HTR-8/SVneo (cell line): ENCODE results near the gene MID1IP1.

Experiments
- DNase-seq: peaks from one replicate; pipeline ENCODE4 v3.0.0; 2011; ENCODE audit warnings: low spot score, mixed read lengths; ENCODE audit not compliant: insufficient read length
- FAIRE-seq: peaks from 2 replicates; lab custom pipeline; 2011; peaks lifted over from hg19 to GRCh38; lab: Jason Lieb, UNC

MID1IP1 gene

DNA sequence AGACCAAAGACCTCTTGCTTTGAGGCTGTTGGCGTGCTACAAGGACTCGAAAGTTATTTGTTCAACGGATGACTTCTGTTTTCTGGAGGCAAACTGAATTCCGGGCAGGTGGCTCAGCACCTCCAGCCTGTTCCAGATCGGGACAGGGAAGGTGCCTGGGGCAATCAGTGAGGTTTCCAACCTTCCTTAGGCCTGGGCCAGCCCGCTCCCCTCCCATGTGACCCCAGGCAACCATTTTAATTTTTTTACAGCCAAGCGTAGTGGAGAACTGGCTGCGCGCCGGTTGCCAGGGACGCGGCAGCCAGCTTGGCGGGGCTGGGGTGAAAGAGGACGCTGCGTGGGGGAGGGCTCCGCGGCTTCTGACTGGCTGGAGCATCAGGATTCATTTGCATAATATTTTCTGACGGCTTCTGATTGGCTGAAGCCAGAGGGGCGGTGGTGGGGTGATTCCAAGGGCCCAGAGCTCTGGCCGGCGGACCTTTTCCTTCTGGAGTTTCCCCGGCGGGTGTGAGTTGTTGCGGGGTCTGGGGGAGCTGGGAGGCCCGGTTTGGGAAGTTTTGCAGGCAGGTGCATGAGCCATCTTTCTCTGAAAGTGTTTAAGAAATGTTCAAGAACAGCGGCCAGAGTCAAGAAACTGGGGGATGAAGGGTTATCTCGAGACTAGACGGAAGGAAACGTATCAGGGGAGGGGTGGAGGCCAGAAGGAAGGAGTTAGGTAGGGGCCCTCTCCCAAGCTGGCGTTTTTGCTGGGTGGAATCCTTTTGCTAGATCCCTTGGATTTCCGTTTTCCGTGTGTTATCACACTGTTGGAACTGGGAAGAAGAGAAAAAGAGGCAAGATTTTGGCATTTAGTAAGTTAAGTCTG is at the start of gene MID1IP1:
TSS of gene MID1IP1 (plus strand) at position 479 of the 865 bp plus-strand sequence. CDS start 3,488 bp downstream, outside the sequence.
- FAIRE-seq = no peak
- DNase-seq = peak; percentile 74

- DNase-seq (peak; percentile 11), FAIRE-seq (no peak)
Measured at GRCh38 chrX:38754102-38754790, 47.0 kb upstream of the MID1IP1 start.

DNA sequence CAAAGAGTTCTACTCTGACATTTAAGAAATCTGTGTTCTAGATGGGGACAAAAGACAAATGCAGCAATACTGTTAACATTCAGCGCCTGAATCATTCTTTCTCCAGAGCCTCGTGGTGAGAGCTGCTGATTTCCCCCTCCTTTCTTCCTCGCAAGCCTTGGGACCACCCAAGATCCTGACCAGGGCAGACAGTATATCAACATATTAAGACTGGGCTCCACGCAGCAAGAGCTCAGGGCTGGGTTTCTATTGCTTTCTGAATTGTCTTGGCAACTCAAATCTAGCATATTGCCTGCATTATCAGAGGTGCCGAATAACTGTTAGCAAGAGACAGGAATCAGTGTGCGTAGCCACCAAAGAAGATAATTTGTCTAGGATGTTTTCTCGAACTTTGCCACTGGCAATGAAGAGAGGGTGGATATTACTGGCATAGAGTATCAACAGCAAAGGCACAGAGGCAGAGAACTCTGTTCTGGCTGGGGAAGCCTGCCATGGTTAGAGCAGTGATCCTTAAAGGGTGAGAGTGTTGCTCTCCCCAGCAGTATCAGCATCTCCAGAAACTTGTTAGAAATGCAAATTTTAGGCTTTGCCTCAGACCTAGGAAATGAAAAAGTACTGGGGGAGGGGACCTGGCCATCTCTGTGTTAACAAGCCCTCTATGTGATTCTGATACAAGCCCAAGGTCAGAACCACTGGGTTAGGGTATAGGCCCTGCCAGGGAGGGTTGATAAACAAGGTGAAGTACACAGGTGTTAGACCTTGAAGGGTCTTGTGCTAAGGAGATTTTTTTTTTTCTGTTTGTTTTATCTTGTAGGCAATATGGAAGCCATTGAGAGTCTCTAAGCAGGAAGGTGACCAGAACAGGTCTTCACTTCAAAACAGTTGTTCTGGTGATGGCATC is 46.2 kb upstream of the MID1IP1 start:
- DNase-seq = no peak
- no peak for FAIRE-seq

GRCh38 chrX:38760883-38761282 is 40.4 kb upstream of the MID1IP1 start:
- FAIRE-seq (no peak), DNase-seq (no peak)

DNA sequence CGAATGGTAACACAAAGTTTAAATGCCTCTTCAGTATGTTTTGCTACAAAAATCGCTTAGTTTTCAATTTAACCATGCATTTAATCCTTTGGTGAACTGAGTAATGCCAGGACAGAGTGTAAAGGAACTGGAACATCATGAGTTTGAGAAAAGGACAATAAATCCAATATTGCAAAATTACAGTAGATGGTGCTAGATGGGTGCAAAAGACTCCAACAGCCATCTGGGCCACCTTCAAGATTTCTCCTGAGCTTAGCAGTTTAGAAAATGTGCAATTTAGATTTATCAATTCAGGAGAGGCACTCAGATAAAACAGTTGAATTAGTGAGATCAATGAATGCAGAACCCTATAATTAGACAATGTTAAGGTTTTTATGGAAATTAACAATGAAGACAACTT is 33.2 kb upstream of the MID1IP1 start:
- DNase-seq = peak; percentile 3
- FAIRE-seq = no peak

- DNase-seq (no peak), FAIRE-seq (no peak)
Measured at GRCh38 chrX:38770152-38770551, 31.1 kb upstream of the MID1IP1 start.

DNA sequence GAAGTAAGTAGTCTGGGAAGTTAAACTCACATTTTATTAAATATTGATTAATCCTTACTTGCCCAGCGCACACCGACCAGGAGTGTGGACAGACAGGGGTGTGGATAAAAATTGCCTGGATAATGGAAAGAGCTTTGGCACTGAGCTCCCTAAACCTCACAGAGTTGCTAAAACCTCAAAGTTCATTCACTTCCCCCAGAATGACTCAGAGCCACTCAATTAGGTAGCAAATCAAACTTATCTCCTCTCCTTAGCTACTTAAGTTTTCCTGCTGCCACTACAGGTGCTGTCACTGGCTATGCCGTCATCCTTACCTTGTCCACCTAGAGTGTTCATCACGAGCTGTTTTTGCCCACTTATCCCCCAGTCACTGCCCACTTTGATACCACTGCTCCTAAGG is 27.0 kb upstream of the MID1IP1 start:
- DNase-seq (no peak), FAIRE-seq (no peak)

DNA sequence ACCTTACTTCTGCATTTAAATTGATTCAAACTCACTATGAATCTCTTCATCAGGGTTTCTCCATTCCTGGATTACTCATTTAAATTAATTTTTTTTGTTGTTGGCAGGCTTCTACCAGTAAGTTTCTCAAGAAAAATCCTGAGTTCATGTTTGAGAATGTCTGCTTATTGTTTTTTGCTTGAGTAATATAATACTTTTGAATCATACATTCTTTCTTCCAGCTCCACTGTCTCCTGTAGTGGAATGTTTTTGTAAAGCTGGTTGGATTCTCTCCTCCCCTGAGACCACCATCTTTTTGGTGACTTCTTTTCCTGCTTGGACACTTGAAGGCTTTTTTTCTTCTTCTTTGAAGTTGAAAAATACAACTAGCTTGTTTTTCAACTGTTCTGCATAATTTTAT is 4.3 kb upstream of the MID1IP1 start:
- DNase-seq (no peak), FAIRE-seq (no peak)

GRCh38 chrX:38798956-38799355 is 2.3 kb upstream of the MID1IP1 start:
- DNase-seq = no peak
- FAIRE-seq = no peak

- FAIRE-seq (no peak), DNase-seq (no peak)
Measured at GRCh38 chrX:38799995-38800580, 1.2 kb upstream of the MID1IP1 start.

GRCh38 chrX:38803243-38803587 is 2.0 kb downstream of the MID1IP1 start:
- DNase-seq (no peak), FAIRE-seq (no peak)

DNA sequence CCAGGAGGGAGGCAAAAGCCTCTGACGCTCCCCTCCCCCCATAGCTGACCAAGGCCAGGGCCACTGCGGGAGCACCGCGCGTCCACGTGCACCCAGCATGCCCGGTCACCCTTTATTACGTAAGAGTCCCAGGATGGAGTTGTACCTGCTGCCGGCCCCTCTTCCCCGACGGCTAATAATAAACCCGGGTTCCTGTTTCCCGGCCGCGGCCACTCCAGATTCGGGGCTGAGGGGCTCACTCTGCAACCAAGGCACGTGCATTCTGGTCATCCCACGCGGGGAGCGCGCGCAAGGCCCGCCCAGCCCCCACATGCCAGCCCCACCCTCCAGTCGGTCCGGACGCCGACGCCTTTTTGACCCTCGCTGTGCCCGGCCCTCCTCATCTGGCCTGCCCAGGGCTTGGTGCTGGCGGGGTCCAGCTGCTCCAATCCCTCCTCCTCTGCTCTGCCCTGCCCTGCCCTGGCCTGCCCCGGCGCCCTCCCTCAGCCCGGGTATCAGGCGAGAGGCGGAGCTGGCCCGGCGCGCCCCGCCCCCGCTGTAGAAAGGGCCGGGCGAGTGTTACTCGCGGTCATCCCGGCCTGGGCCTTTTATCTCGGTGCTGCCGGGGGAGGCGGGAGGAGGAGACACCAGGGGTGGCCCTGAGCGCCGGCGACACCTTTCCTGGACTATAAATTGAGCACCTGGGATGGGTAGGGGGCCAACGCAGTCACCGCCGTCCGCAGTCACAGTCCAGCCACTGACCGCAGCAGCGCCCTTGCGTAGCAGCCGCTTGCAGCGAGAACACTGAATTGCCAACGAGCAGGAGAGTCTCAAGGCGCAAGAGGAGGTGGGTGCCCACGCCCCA is 2.6 kb downstream of the MID1IP1 start:
- peak; percentile 64 for DNase-seq
- FAIRE-seq = peak; percentile 97

DNA sequence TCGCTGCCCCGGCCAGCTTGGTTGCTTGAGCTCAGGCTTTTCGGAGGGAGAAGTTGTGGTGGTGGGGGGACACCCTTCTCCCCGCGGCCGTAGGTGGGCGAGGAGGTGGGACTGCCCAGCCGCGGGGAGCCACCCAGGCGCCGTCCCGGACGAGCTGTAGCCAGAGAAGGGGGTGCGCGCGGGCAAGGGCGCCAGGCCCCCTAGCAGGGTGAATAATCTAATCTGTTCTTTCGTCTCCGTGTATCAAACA is 3.1 kb downstream of the MID1IP1 start:
- no peak for DNase-seq

GRCh38 chrX:38804682-38805431 is 3.6 kb downstream of the MID1IP1 start:
- DNase-seq (no peak), FAIRE-seq (no peak)

More for the DNA sequence above, 3.1 kb downstream of the MID1IP1 start:
- peak; percentile 9 for FAIRE-seq

GRCh38 chrX:38805432-38806389 is 4.5 kb downstream of the MID1IP1 start:
- DNase-seq (peak; percentile 30), FAIRE-seq (no peak)

DNA sequence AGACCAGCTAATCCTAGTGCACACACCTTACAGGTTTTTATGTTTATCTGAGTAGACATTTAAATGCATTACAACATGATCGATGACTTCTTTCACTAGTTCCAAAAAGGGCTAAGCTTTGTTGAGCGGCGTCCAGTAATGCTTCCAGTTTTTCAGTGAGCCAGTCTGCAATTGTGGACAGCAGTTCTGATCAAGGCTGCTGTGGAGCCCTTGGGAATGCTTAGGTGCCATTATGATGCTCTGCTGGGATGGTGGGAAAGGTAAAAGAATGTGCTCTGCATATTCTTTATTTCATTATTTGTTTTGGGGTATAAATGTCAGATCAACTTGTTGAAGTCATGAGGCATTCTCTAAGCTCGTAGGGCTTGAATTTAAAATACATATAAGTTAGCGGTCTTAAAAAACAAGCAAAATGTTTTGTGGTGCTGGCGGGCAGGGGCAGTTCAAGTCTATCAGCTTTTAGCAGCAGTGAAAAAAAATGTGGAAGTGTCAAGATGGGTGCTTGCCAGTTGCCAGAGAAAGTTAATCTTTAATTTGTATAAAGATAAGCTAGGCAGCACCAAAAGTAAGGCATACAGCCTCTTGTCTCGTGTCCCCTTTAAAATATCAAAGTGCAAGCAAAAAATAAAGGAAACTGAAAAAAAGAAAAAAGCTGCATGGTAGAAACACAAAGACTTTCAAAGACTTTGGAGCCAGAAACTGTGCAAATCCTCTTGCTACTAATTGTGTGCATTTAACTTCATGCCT is 5.8 kb downstream of the MID1IP1 start:
- no peak for FAIRE-seq
- DNase-seq = no peak

DNA sequence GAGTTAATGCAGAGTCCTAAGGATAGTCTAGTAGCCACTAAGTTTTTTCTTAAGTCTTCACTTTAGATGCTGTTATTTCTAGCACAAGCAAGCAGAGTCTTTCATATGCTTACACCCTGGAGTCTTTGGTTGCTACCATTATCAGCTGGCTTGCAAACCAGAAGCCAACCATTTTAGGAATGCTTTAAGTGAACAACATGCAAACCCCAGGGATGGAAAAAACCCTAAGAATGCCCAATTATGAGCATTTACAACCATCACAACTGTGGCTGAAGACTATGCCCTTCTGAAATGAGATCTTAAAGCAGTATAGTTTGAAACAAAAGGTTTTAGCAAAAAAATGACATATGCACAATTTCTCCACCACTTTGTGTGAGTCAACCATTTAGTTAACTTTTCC is 6.6 kb downstream of the MID1IP1 start:
- FAIRE-seq = no peak
- no peak for DNase-seq
